Globus pallidus (tissue), 1 donor: ENCODE data around the gene PIP4K2C.

ENCODE experiments used
- DNase-seq: peaks from one replicate; pipeline ENCODE4 v3.0.0-alpha.2; 2015; ENCODE audit warnings: low spot score

PIP4K2C gene

DNA sequence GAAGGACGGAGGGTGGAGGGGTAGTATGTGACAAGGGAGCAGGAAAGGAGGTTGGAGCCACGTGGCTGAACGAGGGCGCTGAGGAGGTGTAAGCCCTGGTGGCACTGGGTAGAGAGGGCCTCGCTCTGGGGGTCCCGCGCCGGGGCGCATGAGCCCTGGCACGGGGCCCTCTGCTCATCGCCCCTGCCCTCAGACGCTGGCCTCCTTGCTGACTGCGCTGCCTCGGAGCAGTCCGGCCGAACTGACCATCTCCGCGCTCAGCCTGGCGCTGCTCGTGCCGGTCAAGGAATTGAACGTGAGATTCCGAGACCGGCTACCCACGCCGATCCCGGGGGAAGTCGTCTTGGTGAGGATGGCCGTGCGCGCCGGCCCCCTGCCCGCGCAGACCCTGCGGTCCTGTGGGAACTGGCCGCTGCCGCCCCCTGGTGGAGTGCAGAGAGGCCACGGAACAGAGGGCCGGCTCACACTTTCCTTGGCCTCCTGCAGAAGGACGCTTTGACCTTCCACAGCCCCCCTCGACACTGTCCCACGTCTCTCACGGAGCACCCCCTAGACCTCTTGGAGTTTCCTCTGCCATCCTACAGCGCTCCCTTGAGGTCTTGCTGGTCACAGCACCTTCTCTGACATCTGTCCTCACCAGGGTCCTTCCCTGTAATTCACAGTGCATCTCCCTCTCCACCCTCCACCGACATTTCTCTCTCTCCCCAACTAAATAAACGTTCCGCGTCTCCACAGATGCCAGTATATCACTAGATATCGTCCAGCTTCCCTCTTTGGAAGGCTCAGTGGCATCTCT, 30.7 kb downstream of the PIP4K2C start:
- DNase-seq, result peak; percentile 30

DNA sequence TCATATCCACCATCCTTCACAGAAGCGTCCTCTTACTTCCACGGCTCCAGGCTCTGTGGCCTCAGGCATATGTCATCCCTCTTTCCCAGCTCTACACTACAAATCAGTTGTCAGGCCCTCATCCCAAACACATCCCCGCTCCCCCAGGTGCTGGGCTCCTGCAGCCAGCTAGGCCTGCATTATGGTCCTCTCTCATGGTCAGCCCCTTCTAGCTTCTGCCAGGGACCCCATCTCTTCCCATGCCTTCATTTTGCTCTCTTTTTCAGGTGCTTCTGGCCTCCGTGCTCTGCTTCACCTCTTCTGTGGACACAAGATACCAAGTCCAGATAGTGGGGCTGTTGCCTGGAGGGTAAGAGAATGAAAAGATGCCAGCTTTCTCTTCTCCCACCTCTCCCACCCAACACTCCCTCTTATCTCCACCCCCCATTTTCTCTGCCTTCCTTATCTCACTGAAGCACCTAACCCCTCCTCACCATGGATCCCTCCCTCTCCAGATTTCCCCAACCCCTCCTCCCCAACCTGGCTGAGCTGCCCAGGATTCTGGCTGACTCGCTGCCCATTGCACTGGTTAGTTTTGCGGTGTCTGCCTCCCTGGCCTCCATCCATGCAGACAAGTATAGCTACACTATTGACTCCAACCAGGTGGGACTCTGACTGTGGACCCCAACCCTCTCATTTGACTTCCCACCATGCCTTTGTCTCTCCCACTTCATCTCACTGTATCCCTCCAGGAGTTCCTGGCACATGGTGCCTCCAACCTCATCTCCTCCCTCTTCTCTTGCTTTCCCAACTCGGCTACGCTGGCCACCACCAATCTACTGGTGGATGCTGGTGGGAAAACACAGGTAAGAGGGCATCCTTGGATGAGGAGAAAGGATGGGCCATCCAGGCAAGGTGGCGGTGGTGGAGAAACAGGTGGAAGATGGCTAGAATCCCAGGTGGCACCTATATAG, 31.6 kb downstream of the PIP4K2C start:
- DNase-seq, result no peak

DNA sequence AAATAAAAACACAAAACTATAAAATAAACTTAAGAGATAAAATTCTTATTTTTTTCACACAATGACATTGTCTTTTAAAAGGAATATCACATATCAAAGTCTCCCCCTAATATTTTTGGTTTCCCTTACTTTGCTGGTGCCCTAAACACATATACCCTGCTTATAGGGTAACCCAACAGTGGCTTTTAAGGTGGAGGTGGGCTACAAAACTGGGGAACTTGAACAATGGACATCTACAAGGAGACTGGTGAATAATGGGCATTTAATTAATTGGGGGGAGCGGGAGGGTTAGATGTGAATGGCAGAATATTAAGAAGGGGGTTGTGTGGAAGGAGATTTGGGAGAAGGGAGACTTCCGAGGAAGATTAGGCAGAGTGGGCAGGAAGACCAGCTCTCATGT, 32.4 kb downstream of the PIP4K2C start:
- DNase-seq, result no peak

- no peak for DNase-seq
Measured at GRCh38 chr12:57623811-57624390, 32.9 kb downstream of the PIP4K2C start.

DNA sequence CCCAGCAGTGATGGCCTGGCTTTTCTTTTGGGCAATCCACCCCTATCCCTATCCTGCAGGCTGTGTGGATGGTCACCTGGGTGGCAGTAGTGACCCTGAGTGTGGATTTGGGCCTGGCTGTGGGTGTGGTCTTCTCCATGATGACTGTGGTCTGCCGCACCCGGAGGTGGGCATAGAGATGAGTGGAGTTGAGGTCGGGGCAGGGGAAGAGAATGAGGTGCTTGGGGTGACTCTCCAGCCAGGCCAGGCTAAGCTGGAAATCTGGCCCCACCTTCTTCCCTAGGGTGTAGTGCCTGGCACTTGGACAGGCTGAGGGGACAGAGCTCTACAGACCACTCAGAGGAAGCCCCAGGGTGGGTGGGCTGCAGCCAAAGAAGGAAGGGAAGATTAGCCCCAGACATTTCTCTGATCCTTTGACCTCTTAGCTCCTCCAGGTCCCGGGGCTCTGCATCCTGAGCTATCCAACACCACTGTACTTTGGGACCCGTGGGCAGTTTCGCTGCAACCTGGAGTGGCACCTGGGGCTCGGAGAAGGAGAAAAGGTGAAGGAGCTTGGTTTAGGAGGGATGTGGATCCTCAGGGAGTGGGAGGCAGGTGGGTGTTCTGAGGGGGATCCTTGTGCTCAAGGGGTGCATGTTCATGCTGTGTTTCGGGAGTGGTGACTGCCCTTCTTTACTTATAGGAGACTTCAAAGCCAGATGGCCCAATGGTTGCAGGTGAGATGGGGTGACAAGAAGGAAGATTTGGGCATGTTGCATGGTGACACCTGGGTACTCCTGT, 33.6 kb downstream of the PIP4K2C start:
- DNase-seq, result no peak

DNA sequence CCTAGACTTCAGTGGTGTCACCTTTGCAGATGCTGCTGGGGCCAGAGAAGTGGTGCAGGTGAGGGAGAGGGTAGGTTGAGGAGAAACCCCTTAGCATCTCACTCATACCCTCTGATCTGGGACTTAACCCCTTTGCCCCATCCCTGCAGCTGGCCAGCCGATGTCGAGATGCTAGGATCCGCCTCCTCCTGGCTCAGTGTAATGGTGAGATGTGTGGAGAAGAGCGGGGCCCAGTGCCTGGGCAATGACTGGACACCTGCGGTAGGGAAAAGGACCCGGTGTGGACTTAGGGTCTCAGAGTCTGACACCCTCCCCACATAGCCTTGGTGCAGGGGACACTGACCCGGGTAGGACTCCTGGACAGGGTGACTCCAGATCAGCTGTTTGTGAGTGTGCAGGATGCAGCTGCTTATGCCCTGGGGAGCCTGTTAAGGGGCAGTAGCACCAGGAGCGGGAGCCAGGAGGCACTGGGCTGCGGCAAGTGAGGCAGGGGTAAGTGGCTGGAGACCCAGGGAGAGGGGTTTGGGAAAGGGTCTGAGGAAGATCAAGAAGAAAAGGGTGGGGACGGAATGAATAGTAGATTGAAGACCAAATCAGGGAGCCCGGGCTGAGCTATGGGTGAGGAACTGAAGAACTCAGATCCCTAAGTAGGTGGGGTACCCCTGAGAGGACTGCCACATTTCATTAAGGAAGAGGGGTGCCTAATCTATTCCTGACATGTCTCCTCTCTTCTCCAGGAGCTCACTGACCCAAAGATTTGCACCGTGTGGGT, 34.5 kb downstream of the PIP4K2C start:
- DNase-seq, result no peak

- no peak for DNase-seq
Measured at GRCh38 chr12:57626111-57626920, 35.3 kb downstream of the PIP4K2C start.

- DNase-seq, result no peak
Measured at GRCh38 chr12:57626921-57627445, 36.0 kb downstream of the PIP4K2C start.

- no peak for DNase-seq
Measured at GRCh38 chr12:57627501-57628279, 36.7 kb downstream of the PIP4K2C start.

- no peak for DNase-seq
Measured at GRCh38 chr12:57628280-57629191, 37.5 kb downstream of the PIP4K2C start.

- DNase-seq, result peak; percentile 89
Measured at GRCh38 chr12:57629897-57630471, 39.0 kb downstream of the PIP4K2C start.

DNA sequence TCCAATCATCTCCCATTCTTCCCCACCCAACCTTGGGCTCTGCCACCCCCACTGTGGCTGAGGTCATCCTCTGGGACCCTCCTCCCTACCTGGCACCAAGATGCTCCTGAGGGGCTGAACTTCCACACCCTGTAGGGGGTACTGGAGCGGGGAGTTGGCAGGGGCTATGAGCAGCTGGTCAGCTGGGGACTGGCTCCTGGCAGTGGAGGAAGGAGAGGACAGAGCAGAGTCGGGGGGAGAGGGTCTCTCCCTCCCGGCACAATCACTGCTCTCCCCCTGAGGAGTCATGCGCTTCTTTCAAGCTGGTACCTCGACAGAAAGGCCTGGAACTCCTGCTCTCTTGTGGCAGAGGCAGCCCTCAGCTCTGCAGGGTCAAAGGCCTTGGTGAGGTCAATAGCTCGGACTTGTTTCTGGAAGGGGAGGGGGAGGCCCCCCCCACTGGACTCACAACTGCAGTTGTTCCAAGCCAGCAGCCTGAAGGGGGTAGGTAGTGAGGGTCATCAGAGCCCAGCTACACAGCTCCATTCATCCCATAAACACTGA, 40.0 kb downstream of the PIP4K2C start:
- no peak for DNase-seq

- DNase-seq, result no peak
Measured at GRCh38 chr12:57631566-57632072, 40.6 kb downstream of the PIP4K2C start.

GRCh38 chr12:57632073-57632957, 41.3 kb downstream of the PIP4K2C start:
- no peak for DNase-seq

DNA sequence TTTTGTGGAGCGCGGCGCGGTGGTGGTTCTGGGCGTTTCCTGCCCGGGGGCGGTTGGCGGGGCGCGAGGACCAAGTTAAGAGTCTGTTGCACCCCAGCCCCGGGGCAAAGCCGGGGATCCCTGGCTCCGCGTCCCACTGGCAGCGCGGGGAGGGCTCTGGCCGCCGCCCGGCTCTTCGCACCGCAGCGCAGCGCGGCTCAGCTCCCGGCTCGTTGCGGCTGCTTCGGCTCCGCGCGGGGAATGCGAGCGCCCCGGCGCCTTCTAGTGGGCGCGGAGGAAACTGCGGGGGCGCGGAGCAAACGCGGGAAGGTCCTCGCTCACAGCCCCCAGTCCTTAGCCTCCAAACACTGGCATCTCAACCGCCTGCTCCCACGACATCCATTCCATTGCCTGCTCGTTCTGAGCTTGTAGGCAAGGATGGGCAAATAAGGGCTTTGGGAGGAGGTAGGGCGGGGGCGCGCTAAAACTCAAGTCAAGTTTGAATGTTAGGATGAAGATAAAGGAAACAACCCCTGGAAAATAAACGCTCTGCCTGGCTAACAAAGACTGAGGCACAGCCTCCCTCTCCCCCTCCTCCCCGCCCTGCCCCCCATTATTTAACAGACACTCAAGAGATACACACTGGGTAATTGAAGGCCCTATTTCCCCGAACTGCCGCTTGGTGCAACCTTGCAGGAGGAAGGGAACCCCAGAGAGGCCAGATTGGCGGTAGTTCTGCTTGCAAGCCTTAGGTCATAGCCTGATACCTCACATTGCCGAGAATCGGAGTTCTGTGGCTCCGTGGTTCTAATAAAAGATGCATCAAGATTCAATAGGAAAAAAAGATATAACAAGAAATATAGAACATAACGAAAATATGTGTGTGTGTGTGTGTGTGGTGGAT, 42.2 kb downstream of the PIP4K2C start, which contains the start of gene B4GALNT1:
B4GALNT1 (minus strand) TSS at position 244 of the 883 bp plus-strand sequence. CDS start 1,069 bp downstream, outside the sequence.
- no peak for DNase-seq
